ENCODE measurements around the gene ATP5PD.
"Not testable (repeated sequence)": the region's sequence is repeated elsewhere in the genome, so short reads cannot be mapped to it uniquely, and the experiment has no call there.

ATP5PD gene

DNA sequence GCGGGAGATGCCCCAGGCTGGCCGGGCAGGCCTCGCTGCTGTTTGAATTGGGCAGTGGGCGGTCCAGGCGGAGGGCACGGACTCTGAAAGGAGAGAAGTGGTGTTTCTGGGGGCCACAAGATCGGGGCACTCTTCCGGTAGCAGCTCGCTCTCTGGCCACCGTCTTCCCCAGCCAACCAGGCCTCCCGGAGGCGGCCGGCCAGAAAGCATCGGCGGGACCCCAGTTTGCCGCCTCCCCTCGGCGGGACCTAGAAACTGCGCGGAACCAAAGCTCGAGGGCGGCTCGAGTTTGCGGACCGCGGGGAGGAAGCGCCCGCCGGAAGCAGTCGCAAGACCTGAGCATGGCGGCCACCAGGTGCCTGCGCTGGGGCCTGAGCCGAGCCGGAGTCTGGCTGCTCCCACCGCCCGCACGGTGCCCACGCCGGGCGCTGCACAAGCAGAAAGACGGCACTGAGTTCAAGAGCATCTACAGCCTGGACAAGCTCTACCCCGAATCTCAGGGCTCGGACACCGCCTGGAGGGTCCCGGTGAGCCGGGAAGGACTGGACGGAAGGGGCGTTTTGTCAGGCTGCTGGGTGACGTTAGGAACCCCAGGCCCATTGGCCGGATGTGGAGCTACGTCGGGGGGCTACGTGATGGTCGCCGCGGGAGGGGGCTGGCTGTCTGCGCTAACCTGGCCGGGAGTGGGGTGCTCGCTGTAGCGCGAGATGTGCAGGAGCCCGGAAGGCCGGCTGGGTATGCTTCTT, 34.2 kb downstream of the ATP5PD start, which contains the start of gene MRPL58:
MRPL58 (plus strand) TSS at position 325 of the 746 bp plus-strand sequence; CDS start at position 342, 17 bp downstream.
- peak; percentile 56 for DNase-seq

DNA sequence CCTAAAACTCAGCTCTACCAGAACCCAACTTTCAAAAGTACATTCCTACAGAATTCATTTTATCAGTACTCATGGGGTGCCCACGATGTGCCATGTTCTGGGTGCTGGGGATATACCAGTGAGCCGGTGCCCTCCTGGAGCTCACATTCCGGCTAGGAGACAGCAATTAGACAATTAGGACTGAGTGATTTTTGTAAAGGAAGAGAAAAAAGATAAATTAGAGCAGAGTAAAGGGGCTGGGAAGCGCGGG, 34.7 kb downstream of the ATP5PD start:
- no peak for DNase-seq

DNA sequence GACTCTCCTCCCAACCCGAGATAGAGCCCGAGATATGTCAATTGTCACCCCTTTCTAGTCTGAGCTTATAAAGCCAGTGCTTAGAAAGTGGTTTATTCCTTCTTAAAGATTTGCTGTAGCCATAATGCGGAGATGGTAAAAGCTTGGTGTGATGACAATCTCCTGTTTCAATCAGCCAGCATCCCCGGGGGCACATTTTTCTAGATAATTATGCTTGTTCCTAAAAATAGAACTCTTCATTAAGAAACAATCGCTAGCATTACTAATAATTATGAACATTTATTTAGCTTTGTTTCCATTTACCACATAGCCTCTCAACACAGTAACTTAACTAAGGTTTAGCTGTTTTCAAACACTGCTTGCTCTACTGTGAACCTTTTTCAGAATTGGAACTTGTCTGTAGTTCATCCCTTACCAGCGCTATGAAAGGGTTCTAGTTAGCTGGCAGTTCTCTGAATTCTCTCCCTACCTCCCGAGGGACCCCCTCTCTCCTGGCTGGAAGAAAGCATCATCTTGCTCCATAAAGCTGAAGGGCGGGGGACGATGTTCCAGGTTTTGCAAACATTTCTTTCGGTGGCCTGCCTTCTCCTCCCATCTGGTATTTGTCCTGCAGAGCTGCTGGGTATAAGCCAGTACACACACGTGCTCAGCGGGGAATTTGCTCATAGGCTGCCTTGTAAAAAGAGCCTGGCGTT, 35.2 kb downstream of the ATP5PD start:
- no peak for DNase-seq

DNA sequence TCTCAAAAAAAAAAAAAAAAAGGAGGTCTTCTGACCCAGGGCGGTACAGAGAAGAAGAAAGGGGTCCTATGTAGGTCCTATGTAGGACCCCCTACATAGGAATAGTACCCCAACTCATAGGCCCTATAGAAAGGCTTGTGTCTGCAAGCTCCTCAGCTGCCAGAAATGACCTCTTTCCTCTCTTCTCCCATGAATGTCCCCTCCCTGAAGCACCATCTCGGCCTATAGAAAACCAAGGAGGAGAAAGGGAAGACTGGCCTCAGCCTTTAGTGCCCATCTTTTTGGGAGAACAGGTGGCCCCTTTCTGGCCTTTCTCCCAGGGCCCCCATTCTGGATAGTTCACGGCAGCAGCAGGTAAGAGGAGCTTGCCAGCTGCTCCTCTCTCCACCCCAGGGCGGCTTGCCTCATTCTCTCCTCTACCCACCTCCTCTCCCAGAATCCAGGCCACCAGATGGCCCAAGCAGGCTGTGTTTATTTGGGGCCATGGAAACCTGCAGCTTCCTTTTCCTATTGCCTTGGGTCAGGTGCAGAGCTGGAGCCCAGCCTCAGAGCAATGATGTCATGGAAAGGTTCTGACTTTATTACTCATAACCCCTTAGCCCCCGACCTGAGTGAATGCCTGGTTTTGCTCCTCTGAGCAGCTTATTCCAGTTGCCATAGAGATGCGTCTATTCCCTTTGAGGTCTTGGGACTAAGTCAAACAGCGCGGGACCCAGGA, 35.9 kb downstream of the ATP5PD start:
- DNase-seq = peak; percentile 63

DNA sequence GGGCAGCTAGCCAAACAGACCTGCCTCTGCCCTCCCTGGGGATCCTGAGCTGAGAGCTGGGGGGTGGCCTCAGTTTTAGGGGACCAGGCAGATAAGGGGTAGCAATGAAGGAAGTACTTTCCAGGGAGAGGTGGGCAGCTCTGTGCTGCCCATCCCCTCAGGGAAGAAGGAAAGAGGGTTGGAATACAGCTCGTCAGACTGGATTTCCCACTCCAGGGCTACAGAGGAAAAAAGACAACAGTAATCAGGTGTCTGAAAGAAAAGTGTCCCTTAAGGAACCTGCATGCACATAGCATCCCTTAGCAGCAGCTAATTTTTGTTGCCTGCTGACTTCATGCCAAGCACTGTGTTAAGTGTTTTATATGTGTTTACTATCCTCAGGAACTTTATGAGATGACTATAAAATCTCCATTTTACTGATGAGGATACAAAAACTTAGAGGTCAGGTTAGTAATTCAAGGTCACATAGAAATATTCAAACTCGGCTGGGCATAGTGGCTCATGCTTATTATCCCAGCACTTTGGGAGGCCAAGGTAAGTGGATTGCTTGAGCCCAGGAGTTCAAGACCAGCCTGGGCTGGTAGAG, 37.5 kb downstream of the ATP5PD start:
- DNase-seq = no peak

DNA sequence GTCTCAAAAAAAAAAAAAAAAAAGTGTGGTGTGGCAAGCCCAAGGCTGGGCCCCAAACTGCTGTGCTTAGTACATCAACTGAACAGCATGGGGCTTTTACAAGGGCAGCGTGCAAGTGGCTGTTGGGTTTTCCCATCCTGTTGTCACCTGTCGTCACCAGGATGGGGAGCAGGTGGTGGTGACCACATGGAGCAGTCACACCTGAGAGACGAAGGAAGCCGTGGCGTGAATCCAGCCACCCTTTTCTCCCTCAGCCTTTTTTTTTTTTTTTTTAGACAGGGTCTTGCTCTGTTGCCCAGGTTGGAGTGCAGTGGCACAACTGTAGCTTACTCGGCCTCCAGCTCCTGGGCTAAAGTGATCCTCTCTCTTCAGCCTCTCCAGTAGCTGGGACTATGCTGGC, 38.4 kb downstream of the ATP5PD start:
- no peak for DNase-seq

DNA sequence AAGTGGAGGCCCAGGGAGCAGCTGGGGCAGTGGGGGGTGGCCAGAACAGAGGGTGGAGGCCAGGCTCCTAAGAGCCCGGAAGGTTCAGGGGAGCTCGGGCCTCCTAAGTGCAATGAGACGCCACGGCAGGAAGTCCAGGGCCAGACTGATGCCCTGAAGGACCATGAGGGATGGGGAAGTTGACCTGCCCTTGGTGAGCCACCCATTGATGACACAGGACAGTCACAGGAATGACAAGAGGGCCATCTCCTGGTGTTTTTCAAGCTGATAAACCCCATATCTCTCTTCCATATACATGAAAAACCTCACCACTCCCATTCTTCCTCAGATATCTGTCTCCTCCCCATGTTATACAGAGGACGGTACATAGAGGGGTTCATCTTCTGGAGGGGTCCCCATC, 40.1 kb downstream of the ATP5PD start:
- peak; percentile 21 for DNase-seq

DNA sequence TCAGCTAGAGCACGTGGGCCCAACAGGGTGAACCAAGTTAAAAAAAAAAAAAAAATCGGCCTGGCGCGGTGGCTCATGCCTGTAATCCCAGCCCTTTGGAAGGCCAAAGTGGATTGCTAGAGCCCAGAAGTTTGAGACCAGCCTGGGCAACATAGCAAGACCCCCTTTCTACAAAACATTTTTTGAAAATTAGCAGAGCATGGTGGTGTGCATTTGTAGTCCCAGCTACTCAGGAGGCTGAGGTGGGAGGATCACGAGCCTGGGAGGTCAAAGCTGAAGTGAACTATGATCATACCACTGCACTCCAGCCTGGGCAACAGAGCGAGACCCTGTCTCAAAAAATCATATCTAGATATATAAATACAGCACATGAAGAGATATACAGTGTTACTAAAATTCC, 40.7 kb downstream of the ATP5PD start:
- not testable (repeated sequence) for DNase-seq

DNA sequence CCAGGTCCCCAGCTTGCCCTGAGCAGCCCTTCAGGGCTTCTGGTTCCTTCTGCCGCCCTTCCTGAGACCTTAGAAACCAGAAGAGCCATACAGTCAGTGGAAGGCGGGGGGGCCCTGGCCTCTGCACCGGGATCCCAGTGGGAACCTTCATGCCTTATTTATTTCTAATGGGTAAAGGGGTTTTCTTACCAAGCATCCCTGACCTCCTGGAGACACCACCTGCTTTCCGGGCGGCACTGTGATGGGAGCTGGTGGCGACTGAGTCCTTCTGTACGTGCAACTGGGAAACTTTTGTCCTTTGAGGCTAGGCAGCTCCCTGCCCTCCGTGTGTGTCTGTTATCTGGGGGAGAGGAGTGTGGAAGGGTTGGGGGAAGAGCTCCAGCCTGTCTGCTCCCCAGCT, 41.5 kb downstream of the ATP5PD start:
- DNase-seq = no peak

DNA sequence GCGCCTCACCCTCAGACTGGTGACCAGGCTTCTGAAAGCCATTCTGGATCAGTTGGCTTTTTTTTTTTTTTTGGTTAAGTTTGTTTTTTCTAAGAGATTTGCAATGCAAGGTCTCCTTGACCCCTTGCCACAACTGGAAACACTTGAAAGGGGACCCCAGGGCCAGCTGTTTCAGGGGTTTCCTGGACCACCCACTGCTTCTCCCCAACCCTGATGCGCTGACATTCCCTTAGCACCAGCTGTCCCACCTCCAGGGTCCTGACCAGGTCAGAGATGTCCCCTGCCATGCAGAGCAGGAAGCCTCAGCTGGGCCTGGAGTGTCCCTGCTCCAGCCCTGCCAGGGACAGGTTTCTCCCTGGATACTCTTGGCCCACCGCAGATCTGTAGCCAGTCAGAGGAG, 42.4 kb downstream of the ATP5PD start:
- DNase-seq = no peak

DNA sequence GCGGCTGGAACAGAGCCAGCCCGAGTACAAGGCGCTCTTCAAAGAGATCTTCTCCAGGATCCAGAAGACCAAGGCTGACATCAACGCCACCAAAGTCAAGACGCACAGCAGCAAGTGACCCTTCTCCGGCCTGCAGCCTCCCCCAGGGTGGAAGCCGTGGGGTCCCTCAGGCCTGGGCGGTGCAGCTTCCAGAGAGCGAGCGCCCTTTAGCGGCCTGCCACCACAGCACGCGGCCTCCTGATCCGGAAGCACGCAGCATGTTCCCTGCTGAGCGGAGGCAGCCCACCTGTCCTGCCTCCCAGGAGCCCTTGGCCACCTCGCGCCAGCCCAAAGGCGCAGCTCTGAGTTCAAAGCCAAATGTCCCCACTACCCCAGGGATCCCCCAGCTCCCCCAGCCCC, 42.8 kb downstream of the ATP5PD start:
- DNase-seq = no peak

DNA sequence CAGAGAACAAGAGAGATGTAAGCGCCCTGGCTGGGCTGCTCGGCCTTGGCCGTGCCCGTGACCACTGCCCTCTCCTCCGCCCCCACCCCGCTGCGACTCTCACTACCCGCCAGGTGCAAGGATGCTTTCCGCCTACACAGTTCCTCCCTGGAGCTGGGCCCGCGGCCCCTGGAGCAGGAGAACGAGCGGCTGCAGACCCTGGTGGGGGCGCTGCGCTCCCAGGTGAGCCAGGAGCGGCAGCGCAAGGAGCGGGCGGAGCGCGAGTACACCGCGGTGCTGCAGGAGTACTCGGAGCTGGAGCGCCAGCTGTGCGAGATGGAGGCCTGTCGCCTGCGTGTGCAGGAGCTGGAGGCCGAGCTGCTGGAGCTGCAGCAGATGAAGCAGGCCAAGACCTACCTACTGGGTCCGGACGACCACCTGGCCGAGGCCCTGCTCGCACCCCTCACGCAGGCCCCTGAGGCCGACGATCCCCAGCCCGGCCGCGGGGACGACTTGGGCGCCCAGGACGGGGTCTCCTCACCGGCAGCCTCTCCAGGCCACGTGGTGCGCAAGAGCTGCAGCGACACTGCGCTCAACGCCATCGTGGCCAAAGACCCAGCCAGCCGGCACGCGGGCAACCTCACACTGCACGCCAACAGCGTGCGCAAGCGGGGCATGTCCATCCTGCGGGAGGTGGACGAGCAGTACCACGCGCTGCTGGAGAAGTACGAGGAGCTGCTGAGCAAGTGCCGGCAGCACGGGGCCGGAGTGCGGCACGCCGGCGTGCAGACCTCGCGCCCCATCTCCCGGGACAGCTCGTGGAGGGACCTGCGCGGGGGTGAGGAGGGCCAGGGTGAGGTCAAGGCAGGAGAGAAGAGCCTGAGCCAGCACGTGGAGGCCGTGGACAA, 43.5 kb downstream of the ATP5PD start:
- DNase-seq = no peak

DNA sequence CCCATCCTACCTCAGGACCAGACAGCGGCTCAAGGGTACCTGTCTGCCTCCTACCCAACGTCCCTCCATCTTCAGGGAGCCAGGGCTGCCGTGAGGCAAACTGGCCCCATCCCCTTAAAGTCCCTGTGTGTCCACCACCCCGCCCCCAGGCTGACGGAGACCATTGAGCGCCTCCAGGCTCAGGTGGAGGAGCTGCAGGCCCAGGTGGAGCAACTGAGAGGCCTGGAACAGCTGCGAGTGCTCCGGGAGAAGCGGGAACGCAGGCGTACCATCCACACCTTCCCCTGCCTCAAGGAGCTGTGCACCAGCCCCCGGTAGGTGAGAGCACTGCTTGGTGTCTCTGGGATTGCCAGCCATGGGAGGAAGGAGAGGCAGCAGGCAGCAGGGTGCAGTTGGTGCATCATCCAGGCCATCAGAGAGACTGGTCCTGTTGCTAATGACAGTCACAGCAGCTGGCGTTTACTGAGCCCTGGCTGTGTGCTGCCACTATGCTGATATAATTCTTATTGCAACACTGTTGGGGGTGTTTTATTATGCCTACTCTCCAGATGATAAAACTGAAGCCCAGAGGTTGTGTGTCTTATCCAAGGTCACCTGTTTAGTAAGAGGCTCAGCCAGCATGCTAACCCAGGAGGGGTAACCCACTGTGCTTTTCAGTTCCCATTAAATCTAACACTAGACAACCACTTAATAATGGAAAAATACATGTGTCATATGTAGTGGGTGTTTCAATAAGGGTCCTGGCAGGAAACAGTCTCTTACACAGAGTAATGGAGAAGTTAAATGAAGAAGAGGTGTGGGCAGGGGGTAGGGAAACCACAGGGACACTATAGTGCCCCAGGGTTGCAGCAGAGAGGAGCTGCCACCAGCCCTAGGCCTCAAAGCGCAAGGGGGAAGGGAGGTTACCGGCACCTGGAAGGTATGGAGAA, 44.6 kb downstream of the ATP5PD start:
- no peak for DNase-seq

DNA sequence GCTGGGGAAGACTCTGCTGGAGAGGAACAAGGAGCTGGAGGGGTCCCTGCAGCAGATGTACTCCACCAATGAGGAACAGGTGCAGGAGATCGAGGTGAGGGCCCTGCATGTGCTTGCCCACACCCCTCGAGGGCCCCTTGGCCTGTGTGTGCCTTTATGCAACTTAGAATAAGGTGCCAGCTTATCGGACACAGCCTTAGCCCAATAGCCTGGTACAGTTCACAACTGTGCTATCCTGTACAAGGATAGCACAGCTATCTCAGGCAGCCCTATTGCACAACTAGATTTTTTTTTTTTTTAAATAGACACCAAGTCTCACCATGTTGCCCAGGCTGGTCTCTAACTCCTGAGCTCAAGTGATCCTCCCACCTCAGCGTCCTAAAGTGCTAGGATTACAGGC, 47.2 kb downstream of the ATP5PD start:
- no peak for DNase-seq

DNA sequence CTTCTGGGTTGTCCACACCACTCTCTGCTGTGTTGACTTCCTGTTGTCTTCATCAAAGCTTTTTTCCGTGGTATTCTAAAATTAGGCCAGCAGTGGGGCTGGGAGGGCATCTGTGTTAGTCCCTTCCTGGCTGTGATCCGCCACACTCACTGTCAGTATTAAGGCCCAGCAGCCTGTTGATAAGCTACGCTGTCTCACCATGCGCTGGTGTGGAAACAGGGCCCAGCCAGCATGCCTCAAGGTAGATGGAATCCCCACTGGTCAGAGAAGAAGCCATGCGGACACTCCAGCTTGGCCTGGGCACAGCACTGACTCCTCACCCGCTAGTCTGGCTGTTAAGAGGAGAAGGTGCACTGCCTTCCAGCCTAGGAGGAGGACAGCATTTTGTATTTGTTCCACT, 48.0 kb downstream of the ATP5PD start:
- DNase-seq = no peak

DNA sequence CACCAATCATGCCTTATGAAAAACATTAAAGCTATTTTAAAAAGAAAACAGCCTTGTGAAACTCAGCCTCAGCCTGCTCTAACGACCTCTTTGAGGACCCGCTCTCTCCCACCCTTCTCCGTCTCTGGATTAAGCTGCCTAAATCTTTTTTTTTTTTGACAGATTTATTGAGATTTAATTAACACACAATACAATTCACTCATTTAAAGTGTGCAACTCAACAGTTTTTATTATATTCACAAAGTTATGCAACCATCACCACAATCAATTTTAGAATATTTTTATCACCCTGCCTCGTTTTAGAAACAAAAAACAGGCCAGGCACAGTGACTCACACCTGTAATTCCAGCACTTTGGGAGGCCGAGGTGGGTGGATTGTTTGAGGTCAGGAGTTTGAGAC, 50.9 kb downstream of the ATP5PD start:
- DNase-seq = no peak

DNA sequence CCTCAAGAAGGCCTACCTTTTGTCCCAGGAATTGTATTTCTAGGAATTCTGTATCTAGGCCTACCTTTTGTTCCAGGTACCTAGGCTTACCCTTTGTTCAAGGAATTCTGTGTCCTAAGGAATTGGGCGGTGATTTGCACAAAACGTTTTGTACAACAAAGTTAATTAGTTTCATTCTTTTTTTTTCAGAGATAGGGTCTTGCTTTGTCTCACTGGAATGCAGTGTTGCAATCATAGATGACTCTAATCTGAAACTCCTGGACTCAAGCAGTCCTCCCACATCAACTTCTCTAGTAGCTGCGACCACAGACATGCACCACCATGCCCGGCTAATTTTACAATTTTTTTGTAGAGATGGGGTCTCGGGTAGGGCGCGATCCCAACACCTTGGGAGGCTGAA, 52.3 kb downstream of the ATP5PD start:
- DNase-seq = no peak

DNA sequence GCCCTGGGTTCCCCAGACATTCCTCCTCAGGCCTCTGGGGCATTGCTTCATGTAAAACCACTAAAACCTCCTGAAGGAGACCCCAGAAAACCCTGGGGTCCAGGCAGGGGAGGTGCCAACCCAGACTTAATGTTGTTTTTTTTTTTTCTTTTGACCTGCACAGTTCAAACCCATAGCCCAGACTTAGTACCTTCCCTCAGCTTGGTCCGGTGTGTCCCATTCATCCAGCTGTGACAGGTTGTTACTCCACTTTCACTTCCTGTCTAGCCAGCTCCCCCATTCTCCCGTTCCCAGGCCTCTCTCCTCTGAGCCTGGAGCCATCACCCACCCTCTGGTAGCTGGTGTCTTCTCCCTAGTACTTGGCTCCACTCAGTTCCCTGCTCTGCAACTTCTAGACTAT, 54.5 kb downstream of the ATP5PD start:
- no peak for DNase-seq

DNA sequence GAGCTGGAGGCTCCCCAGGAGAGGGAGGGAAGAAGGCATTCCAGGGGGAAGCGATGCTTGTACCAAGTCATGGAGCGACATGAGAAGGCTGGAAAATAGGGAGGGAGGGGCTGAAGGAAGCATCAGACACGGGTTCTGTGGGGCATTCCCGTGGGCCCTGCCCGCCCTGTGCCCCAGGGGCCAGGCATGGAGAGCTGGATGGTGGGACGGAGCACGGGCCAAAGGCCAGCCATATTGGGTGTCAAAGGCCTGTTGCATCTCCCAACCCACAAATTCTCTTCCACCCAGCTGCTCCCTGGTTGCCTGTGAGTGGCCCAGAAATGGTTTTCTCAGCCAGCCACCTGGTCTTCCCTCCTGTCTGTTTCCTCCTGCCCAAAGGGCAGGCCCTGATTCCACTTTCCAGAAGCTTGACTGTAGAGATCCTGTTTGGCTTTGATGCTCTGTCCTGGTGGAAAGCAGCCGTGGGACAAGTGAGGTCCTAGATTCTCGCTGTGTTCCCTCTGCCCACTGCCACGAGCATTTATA, 56.1 kb downstream of the ATP5PD start:
- DNase-seq = no peak

Data from GF-D8 (cell line).